K562 (cell line): Measurements from ENCODE around the gene SEC31A. TPM values are rescaled to one million over a fixed set of nuclear protein-coding genes. Genes with fewer than 3 reads are reported as not detected.

Source experiments
- GATA2 ChIP-seq: sonication (generic); formaldehyde crosslinking; IDR thresholded peaks from 2 replicates; pipeline ENCODE4 v1.4.0; 2020; ENCODE audit warnings: mild to moderate bottlenecking, missing genetic modification reagents
- HMG20A ChIP-seq: fragments of 450-650 bp; formaldehyde crosslinking; conservative IDR thresholded peaks from 2 replicates; pipeline ENCODE4 v1.4.0; 2020; ENCODE audit warnings: mild to moderate bottlenecking, mixed read lengths
- MIER1 ChIP-seq: fragments of 450-650 bp; IDR thresholded peaks from 2 replicates; pipeline ENCODE4 v1.6.1; 2016; ENCODE audit warnings: antibody characterized with exemption, mild to moderate bottlenecking, low read depth
- NFIC ChIP-seq: fragments of 450-650 bp; IDR thresholded peaks from 2 replicates; pipeline ENCODE4 v1.6.1; 2017; ENCODE audit warnings: mild to moderate bottlenecking, inconsistent platforms
- RHOXF2B ChIP-seq: fragments of 250-450 bp; sonication (Bioruptor Pico); conservative IDR thresholded peaks from 2 replicates; pipeline ENCODE4 v1.5.1; 2021
- SAFB2 ChIP-seq: fragments of 200-400 bp; formaldehyde crosslinking; IDR thresholded peaks from 2 replicates; pipeline ENCODE4 v1.6.1; 2018; ENCODE audit warnings: borderline replicate concordance, low read length, low read depth, moderate library complexity; ENCODE audit not compliant: severe bottlenecking
- U2AF1 ChIP-seq: fragments of 200-400 bp; formaldehyde crosslinking; optimal IDR thresholded peaks from 2 replicates; pipeline ENCODE3; 2017; ENCODE audit warnings: mild to moderate bottlenecking, low read depth, low read length, moderate library complexity
- polyA plus RNA-seq, 8 experiments: library from polyadenylated mRNA; depleted of rRNA in 4 of 8; stranded (reverse) in 5 of 8; unstranded in 3 of 8; fragments of >200 nt; fragmentation: Nextera tagmentation in 2 of 8; fragmentation: Illumina TruSeq in 1 of 8; extraction: Ambion mirVana in 2 of 8; extraction: Trizol in 1 of 8; gene quantifications; 2 replicates each; pipeline versions ENCODE4 v1.2.1 to v1.2.3, GENCODE V29; 2011 to 2014; ENCODE audit warnings: inconsistent platforms in 1 of 8, missing spikeins in 1 of 8
- total RNA-seq, 7 experiments: library from RNA; depleted of rRNA in 6 of 7; stranded (reverse); fragments of >200 nt in 6 of 7; fragmentation: Illumina TruSeq in 2 of 7; extraction: Trizol in 2 of 7; gene quantifications; 2 replicates each; pipeline versions ENCODE4 v1.2.1 to v1.2.3, GENCODE V29; 2011 to 2021; ENCODE audit warnings: low replicate concordance in 1 of 7
- TF ChIP-seq, protein P1 (sequence below): sonication (generic); formaldehyde crosslinking; IDR thresholded peaks from 2 replicates; pipeline ENCODE4 v1.8.0; 2022; ENCODE audit warnings: mild to moderate bottlenecking, missing genetic modification reagents
- TF ChIP-seq, protein P2 (sequence below), 2 experiments: IDR thresholded peaks; 2 replicates each; pipeline ENCODE4 v1.6.1; 2012; ENCODE audit warnings: improper control_type of control experiment in 2 of 2, low read depth in 2 of 2, low read length in 2 of 2, borderline replicate concordance in 1 of 2

Gene SEC31A
- total and polyA plus RNA-seq, 9 of the 15 experiments (the other 6 are each of a cell fraction or from before 2014, with no cell fraction given): 78.9 to 241 (median 173) TPM

DNA sequence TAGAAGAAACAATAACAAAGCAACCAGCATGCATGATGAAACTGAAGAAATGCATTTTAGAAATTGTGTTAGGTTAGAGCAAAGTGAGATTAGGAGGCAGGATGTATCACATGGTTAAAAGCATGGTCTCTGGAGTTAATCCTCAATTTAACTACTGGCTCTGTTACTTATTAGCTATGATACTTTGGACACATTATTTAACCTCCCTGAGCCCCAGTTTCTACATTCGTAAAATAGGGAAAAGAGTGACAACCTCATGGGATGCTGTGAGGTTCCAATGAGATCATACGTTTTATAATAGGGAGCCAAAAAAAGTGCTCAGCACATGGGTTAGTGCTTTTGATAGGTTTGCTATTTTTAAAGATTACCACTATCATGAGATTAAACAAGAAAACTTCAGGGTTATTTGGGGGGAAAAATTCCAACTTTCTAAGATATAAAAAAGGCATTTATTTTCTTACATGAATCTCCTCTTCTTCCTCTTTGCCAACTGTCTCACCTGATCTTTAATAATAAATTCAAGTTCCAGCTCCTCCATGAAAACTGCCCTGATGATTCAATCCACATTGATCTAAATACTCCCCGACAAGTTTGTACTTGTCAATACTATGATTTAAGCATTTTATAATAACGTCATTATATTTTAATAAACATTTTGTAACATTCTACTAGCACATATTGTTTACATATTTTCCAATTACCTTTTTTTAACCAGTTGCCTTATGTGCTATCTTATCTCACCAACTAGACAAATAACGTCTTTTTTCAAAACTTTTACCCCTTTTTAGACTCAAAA is 4.6 kb downstream of the SEC31A start (continued):
- TF ChIP-seq, protein P1, sequence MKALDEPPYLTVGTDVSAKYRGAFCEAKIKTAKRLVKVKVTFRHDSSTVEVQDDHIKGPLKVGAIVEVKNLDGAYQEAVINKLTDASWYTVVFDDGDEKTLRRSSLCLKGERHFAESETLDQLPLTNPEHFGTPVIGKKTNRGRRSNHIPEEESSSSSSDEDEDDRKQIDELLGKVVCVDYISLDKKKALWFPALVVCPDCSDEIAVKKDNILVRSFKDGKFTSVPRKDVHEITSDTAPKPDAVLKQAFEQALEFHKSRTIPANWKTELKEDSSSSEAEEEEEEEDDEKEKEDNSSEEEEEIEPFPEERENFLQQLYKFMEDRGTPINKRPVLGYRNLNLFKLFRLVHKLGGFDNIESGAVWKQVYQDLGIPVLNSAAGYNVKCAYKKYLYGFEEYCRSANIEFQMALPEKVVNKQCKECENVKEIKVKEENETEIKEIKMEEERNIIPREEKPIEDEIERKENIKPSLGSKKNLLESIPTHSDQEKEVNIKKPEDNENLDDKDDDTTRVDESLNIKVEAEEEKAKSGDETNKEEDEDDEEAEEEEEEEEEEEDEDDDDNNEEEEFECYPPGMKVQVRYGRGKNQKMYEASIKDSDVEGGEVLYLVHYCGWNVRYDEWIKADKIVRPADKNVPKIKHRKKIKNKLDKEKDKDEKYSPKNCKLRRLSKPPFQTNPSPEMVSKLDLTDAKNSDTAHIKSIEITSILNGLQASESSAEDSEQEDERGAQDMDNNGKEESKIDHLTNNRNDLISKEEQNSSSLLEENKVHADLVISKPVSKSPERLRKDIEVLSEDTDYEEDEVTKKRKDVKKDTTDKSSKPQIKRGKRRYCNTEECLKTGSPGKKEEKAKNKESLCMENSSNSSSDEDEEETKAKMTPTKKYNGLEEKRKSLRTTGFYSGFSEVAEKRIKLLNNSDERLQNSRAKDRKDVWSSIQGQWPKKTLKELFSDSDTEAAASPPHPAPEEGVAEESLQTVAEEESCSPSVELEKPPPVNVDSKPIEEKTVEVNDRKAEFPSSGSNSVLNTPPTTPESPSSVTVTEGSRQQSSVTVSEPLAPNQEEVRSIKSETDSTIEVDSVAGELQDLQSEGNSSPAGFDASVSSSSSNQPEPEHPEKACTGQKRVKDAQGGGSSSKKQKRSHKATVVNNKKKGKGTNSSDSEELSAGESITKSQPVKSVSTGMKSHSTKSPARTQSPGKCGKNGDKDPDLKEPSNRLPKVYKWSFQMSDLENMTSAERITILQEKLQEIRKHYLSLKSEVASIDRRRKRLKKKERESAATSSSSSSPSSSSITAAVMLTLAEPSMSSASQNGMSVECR (CRISPR knock-in tag): no peak
- TF ChIP-seq NFIC (no peak), GATA2 (CRISPR knock-in tag) (no peak), SAFB2 (no peak), HMG20A (CRISPR knock-in tag) (no peak), RHOXF2B (no peak), U2AF1 (no peak), MIER1 (no peak)
- TF ChIP-seq, protein P2, sequence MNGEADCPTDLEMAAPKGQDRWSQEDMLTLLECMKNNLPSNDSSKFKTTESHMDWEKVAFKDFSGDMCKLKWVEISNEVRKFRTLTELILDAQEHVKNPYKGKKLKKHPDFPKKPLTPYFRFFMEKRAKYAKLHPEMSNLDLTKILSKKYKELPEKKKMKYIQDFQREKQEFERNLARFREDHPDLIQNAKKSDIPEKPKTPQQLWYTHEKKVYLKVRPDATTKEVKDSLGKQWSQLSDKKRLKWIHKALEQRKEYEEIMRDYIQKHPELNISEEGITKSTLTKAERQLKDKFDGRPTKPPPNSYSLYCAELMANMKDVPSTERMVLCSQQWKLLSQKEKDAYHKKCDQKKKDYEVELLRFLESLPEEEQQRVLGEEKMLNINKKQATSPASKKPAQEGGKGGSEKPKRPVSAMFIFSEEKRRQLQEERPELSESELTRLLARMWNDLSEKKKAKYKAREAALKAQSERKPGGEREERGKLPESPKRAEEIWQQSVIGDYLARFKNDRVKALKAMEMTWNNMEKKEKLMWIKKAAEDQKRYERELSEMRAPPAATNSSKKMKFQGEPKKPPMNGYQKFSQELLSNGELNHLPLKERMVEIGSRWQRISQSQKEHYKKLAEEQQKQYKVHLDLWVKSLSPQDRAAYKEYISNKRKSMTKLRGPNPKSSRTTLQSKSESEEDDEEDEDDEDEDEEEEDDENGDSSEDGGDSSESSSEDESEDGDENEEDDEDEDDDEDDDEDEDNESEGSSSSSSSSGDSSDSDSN (IDR thresholded peaks at IDR 0.05; ENCODE audit: borderline replicate concordance in 1 of 2, low read depth in 2 of 2, low read length in 2 of 2): no peak
- TF ChIP-seq, all 486 proteins: peak for 0
